HG03439 (cell line): ENCODE results near the gene PROZ.

Source experiments
- ATAC-seq: cut with Tn5 transposase; IDR thresholded peaks from one replicate; pipeline ENCODE4 v1.9.1; 2021; ENCODE audit warnings: mild to moderate bottlenecking, moderate library complexity; ENCODE audit not compliant: unreplicated experiment

PROZ gene

GRCh38 chr13:113140677-113141600 is 17.5 kb upstream of the PROZ start:
- no peak for ATAC-seq

- no peak for ATAC-seq
Observed at GRCh38 chr13:113141601-113141970, 16.9 kb upstream of the PROZ start.

GRCh38 chr13:113142876-113143275 is 15.6 kb upstream of the PROZ start:
- no peak for ATAC-seq

- ATAC-seq, result no peak
Observed at GRCh38 chr13:113143466-113144254, 14.8 kb upstream of the PROZ start.

- ATAC-seq, result no peak
Observed at GRCh38 chr13:113144255-113144629, 14.2 kb upstream of the PROZ start.

GRCh38 chr13:113145496-113145895 is 13.0 kb upstream of the PROZ start:
- no peak for ATAC-seq

- ATAC-seq, result no peak
Observed at GRCh38 chr13:113145911-113146598, 12.4 kb upstream of the PROZ start.

- no peak for ATAC-seq
Observed at GRCh38 chr13:113146750-113147149, 11.7 kb upstream of the PROZ start.

- ATAC-seq, result no peak
Observed at GRCh38 chr13:113147206-113147605, 11.2 kb upstream of the PROZ start.

- ATAC-seq, result no peak
Observed at GRCh38 chr13:113148407-113148806, 10.0 kb upstream of the PROZ start.

GRCh38 chr13:113148940-113149503 is 9.4 kb upstream of the PROZ start:
- ATAC-seq, result no peak

- no peak for ATAC-seq
Observed at GRCh38 chr13:113149711-113150549, 8.5 kb upstream of the PROZ start.

GRCh38 chr13:113150550-113151365 is 7.7 kb upstream of the PROZ start:
- no peak for ATAC-seq

GRCh38 chr13:113151745-113152690 is 6.4 kb upstream of the PROZ start:
- ATAC-seq, result no peak

GRCh38 chr13:113152691-113152983 is 5.8 kb upstream of the PROZ start:
- ATAC-seq, result no peak

GRCh38 chr13:113152984-113153809 is 5.3 kb upstream of the PROZ start:
- peak; percentile 23 for ATAC-seq
